Measurements from ENCODE around the gene CCIN.

DNA sequence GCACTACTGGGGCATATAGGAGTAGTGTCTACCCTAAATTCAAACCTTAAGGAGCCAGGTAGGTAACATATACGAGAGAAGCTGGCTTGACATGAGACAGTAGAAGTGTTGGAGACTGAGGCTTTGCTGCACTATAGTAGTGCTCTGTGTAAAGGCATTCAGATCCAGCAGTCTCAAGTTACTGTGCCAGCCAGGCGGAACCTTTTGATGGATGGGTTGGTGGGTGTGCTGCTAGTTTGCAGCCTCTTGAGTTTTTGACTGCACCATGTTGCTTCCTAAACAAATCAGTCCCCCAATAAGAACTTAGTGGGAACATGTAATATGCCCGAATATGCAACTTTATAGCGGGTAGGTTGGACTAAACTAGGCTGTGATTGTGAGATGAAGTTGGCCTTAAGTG lies 23.0 kb downstream of the CCIN start:
- TF ChIP-seq EZH2phosphoT487 (IDR thresholded peaks at IDR 0.05) (no peak), CTCF (IDR thresholded peaks at IDR 0.05) (no peak)

All from neural progenitor cell (in vitro differentiated cells).